Lower lobe of right lung (tissue), 2 donors: ENCODE measurements around the gene CA10. TPM values are rescaled to one million over a fixed set of nuclear protein-coding genes. Genes with fewer than 3 reads are reported as not detected.

Source experiments
- ATAC-seq, 2 donors: fragments of 200-7000 bp; cut with Tn5 transposase; one replicate each; pipeline ENCODE4 v1.9.1; 2020 to 2022; ENCODE audit warnings: mild to moderate bottlenecking in 2 of 2, moderate library complexity in 2 of 2
- DNase-seq: peaks from one replicate; pipeline ENCODE4 v3.0.0-alpha.2; 2020
- H3K27ac ChIP-seq: fragments of 200-600 bp; one replicate; pipeline ENCODE4 v1.8.0; 2022
- H3K27me3 ChIP-seq: fragments of 200-600 bp; one replicate; pipeline ENCODE4 v1.8.0; 2022; ENCODE audit warnings: low read depth
- H3K36me3 ChIP-seq: fragments of 200-600 bp; one replicate; pipeline ENCODE4 v1.8.0; 2022; ENCODE audit warnings: mild to moderate bottlenecking
- H3K4me1 ChIP-seq: fragments of 200-600 bp; one replicate; pipeline ENCODE4 v1.8.0; 2022
- H3K4me3 ChIP-seq: fragments of 200-600 bp; one replicate; pipeline ENCODE4 v1.8.0; 2022; ENCODE audit warnings: mild to moderate bottlenecking
- H3K9me3 ChIP-seq: fragments of 200-600 bp; one replicate; pipeline ENCODE4 v1.8.0; 2022
- CTCF ChIP-seq: fragments of 200-600 bp; IDR thresholded peaks from one replicate; pipeline ENCODE4 v1.8.0; 2022; ENCODE audit warnings: antibody characterized with exemption, mild to moderate bottlenecking
- intact Hi-C: fragments of 100-400 bp; cut with DNase I; formaldehyde crosslinking; loops from one replicate; pipeline ENCODE4 v1.11.0; 2022
- total RNA-seq: library from RNA; stranded (reverse); fragmentation: NEBNext Ultra II Directional; extraction: Animal tissue kit (Norgen Biotek cat#: 25700); gene quantifications from one replicate; pipeline ENCODE4 v1.2.1, GENCODE V29; 2021
- donor health status: DM: no; HTN: yes; CAD: no; lungs with severe emphysema.

Gene CA10
- total RNA-seq, 1 donor from 2014 or later: not detected

- Histone ChIP-seq H3K4me3 (no peak overlapping the region), H3K27ac (no peak overlapping the region), H3K27me3 (peaks cover 7% of the 10 kb centered on the region), H3K9me3 (no peaks in the 10 kb centered on the region), H3K36me3 (no peaks in the 10 kb centered on the region), H3K4me1 (no peaks in the 10 kb centered on the region)
- ATAC-seq: no peak
- TF ChIP-seq CTCF: no peak
- intact Hi-C loops: no loop called here
- no peak for DNase-seq
Measured at GRCh38 chr17:51638971-51639370, 519.5 kb downstream of the CA10 start.

- Histone ChIP-seq H3K9me3 (no peaks in the 10 kb centered on the region), H3K4me1 (no peaks in the 10 kb centered on the region), H3K27me3 (peaks cover 7% of the 10 kb centered on the region), H3K36me3 (no peaks in the 10 kb centered on the region), H3K27ac (no peak overlapping the region), H3K4me3 (no peak overlapping the region)
- intact Hi-C loops: no loop called here
- ATAC-seq: no peak
- DNase-seq: no peak
- TF ChIP-seq CTCF: no peak
Measured at GRCh38 chr17:51636291-51636690, 522.2 kb downstream of the CA10 start.

GRCh38 chr17:51630101-51630671 is 528.3 kb downstream of the CA10 start:
- H3K27me3 ChIP-seq: no peaks in the 10 kb centered on the region
- H3K4me1 ChIP-seq: no peaks in the 10 kb centered on the region
- TF ChIP-seq CTCF: no peak
- H3K36me3 ChIP-seq: no peaks in the 10 kb centered on the region
- no peak for ATAC-seq
- H3K27ac ChIP-seq: no peak overlapping the region
- H3K9me3 ChIP-seq: no peaks in the 10 kb centered on the region
- H3K4me3 ChIP-seq: no peak overlapping the region
- DNase-seq: no peak
- intact Hi-C loops: no loop called here

- H3K4me3 ChIP-seq: no peak overlapping the region
- H3K4me1 ChIP-seq: no peaks in the 10 kb centered on the region
- no peak overlapping the region for H3K27ac ChIP-seq
- no peaks in the 10 kb centered on the region for H3K27me3 ChIP-seq
- no peak for DNase-seq
- no peak for ATAC-seq
- H3K36me3 ChIP-seq: no peaks in the 10 kb centered on the region
- no peak for TF ChIP-seq CTCF
- no peaks in the 10 kb centered on the region for H3K9me3 ChIP-seq
- intact Hi-C loops: no loop called here
Measured at GRCh38 chr17:51629232-51629631, 529.3 kb downstream of the CA10 start.

- Histone ChIP-seq H3K4me1 (no peaks in the 10 kb centered on the region), H3K36me3 (no peaks in the 10 kb centered on the region), H3K4me3 (no peak overlapping the region), H3K27me3 (no peaks in the 10 kb centered on the region), H3K9me3 (no peaks in the 10 kb centered on the region), H3K27ac (no peak overlapping the region)
- DNase-seq (no peak), ATAC-seq (no peak)
- intact Hi-C loops: no loop called here
- TF ChIP-seq CTCF: no peak
Measured at GRCh38 chr17:51627779-51628178, 530.7 kb downstream of the CA10 start.

GRCh38 chr17:51618476-51618875 is 540.0 kb downstream of the CA10 start:
- DNase-seq (no peak), ATAC-seq (no peak)
- TF ChIP-seq CTCF: no peak
- Histone ChIP-seq H3K27ac (no peak overlapping the region), H3K4me3 (no peak overlapping the region), H3K36me3 (no peaks in the 10 kb centered on the region), H3K4me1 (no peaks in the 10 kb centered on the region), H3K9me3 (no peaks in the 10 kb centered on the region), H3K27me3 (no peaks in the 10 kb centered on the region)
- intact Hi-C loops: no loop called here
